ENCODE data around the gene RLN1. TPM values are rescaled to one million over a fixed set of nuclear protein-coding genes. Genes with fewer than 3 reads are reported as not detected.
"Not testable (repeated sequence)": the region's sequence is repeated elsewhere in the genome, so short reads cannot be mapped to it uniquely, and the experiment has no call there.

The RLN1 gene
- total RNA-seq, 1 experiment from 2014 or later = not detected

DNA sequence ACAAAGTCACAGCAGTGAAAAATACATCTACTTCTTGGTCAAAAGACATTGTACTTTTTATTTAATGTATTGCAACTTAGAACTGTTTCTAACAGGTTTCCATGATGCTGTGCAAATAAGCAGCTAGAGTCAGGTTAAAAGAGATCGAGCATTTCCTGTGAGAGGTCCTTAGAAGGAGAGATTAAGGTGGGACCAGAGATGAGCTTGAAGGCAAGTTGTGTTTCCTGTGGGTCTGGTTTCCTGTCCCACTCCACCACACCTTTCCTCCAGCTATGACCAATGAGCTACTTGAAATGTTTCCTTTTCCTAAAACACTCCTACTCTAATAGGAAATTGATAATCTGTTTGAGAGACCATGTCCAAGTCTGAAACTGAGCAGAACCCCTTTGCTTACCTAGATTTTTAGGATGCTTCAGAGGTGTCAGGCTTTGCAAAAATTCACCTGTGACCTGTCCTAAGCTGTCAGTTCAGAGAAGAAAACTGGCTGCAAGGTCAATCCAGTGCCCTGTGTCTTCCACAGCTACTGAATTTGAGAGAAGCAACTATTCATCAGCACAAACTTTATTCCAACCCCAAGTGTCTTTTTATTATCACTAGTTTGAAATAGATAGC lies 13.1 kb upstream of the RLN1 start:
- Histone ChIP-seq H3K27me3 (no peaks in the 10 kb centered on the region), H3K4me3 (no peak overlapping the region), H3K36me3 (no peaks in the 10 kb centered on the region), H3K9me3 (no peaks in the 10 kb centered on the region)
- DNase-seq = no peak

DNA sequence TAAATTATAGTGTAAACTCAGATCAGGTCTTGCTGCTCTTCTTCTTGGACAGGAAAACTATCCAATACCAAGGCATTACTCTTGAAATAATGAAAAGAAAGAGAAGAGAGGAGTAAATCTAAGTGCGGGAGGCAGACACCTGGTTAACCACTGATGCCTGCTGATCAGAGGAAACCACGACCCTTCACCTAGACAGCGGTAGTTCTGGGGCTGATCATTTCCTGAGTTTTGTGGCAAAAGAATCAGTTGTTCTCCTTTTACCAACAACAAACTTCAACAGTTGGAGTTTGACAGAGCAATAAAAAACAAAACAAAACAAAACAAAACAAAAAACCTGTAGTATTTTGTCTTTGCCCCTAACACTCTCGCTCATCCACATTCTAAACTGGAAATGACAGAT lies 3.0 kb downstream of the RLN1 start:
- H3K9me3 ChIP-seq = no peaks in the 10 kb centered on the region
- H3K36me3 ChIP-seq = no peaks in the 10 kb centered on the region
- H3K27me3 ChIP-seq = no peaks in the 10 kb centered on the region
- DNase-seq = no peak
- H3K4me3 ChIP-seq = no peak overlapping the region

DNA sequence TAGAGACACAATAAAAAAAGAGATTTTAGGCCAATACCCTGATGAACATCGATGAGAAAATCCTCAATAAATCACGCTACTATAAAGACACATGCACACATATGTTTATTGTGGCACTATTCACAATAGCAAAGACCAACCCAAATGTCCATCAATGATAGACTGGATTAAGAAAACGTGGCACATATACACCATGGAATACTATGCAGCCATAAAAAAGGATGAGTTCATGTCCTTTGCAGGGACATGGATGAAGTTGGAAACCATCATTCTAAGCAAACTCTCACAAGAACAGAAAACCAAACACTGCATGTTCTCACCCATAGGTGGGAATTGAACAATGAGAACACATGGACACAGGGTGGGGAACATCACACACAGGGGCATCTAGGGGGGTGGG lies 8.4 kb downstream of the RLN1 start:
- not testable (repeated sequence) for DNase-seq, H3K4me3 ChIP-seq, H3K9me3 ChIP-seq, H3K36me3 ChIP-seq, H3K27me3 ChIP-seq

DNA sequence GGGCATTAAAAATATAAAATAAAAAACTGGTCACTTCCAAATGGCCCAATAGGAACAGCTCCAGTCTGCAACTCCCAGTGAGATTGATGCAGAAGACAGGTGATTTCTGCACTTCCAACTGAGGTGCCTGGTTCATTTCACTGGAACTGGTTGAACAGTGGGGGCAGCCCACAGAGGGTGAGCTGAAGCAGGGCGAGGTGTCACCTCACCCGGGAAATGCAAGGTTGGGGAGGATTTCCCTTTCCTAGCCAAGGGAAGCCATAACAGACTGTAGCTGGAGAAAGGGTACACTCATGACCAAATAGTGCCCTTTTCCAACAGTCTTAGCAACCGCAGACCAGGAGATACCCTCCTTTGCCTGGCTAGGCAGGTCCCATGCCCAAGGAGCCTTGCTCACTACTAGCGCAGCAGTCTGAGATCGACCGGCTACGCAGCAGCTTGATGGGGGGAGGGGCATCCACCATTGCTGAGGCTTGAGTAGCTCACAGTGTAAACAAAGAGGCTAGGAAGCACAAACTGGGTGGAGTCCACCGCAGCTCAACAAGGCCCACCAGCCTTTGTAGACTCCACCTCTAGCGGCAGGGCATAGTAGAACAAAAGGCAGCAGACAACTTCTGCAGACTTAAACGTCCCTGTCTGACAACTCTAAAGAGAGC lies 12.7 kb downstream of the RLN1 start:
- Histone ChIP-seq H3K9me3 (no peaks in the 10 kb centered on the region), H3K36me3 (no peaks in the 10 kb centered on the region), H3K27me3 (no peaks in the 10 kb centered on the region), H3K4me3 (no peak overlapping the region)
- no peak for DNase-seq

DNA sequence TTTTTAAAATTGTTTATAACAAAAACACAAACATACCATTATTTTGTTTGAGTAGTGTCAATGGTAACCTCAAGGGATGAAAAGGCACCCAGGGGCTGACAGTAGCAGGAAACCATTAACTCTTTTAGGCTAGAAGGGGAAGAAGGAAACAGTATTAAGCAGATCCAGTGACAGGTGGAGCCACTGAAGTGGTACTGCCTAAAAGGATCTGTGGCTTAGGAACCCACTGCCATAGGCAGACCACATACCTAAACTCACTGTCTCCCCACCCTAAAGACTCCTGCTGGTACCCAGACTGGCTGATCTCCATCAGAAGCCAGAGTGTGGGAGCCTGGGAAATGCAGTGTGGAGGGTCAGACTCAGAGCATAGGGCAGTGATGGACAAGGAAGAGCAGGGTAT lies 13.5 kb downstream of the RLN1 start:
- Histone ChIP-seq H3K27me3 (no peaks in the 10 kb centered on the region), H3K4me3 (no peak overlapping the region), H3K9me3 (no peaks in the 10 kb centered on the region), H3K36me3 (no peaks in the 10 kb centered on the region)
- DNase-seq = no peak

DNA sequence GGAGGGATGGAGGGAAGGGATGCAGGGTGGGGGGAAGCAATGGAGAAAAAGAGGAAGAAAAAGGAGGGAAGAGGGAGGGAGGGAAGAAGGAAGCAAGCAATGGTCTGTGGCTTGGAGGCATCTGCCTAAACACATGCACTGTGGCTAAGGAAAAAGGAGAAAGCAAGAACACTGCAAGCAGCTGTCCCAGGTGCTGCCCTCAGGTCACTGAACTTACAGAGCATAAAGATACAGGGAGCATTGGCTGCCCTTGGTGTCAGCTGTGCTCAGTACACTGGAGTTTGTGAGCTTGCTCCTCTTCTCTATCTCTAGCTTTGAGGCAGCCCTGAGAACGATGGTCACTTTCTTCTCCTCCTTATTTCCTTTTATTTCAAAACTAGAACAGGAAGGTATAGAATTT lies 18.1 kb downstream of the RLN1 start:
- H3K36me3 ChIP-seq, H3K27me3 ChIP-seq, DNase-seq, H3K4me3 ChIP-seq, H3K9me3 ChIP-seq: not testable (repeated sequence)

DNA sequence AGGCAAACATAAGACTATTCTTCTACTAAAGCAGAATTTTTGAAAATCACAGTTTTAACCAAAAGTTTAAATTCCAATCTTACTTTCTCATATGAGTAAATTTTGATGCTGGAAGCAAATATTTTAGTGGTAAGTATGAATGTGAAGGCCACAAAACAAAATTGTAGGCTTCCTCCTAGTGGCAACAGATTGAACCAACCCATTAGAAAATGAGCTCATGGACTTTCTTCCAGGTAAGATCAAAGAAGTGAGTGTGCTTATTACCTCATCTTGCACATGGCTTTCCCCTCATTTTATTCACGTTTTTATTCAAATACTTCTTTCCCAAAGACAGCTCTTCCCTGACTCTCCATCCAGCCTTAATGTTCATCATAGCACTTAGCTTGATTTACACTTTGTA lies 18.6 kb downstream of the RLN1 start:
- no peak for DNase-seq
- H3K9me3 ChIP-seq = no peaks in the 10 kb centered on the region
- H3K4me3 ChIP-seq = no peak overlapping the region
- H3K36me3 ChIP-seq = no peaks in the 10 kb centered on the region
- H3K27me3 ChIP-seq = no peaks in the 10 kb centered on the region

DNA sequence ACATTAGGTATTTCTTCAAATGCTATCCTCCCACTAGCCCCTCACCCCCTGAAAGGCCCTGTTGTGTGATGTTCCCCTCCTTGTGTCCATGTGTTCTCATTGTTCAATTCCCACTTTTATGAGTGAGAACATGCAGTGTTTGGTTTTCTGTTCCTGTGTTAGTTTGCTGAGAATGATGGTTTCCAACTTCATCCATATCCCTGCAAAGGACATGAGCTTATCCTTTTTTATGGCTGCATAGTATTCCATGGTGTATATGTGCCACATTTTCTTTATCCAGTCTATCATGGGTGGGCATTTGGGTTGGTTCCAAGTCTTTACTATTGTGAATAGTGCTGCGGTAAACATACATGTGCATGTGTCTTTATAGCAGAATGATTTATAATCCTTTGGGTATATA lies 23.3 kb downstream of the RLN1 start:
- H3K9me3 ChIP-seq, H3K27me3 ChIP-seq, DNase-seq, H3K4me3 ChIP-seq, H3K36me3 ChIP-seq: not testable (repeated sequence)

DNA sequence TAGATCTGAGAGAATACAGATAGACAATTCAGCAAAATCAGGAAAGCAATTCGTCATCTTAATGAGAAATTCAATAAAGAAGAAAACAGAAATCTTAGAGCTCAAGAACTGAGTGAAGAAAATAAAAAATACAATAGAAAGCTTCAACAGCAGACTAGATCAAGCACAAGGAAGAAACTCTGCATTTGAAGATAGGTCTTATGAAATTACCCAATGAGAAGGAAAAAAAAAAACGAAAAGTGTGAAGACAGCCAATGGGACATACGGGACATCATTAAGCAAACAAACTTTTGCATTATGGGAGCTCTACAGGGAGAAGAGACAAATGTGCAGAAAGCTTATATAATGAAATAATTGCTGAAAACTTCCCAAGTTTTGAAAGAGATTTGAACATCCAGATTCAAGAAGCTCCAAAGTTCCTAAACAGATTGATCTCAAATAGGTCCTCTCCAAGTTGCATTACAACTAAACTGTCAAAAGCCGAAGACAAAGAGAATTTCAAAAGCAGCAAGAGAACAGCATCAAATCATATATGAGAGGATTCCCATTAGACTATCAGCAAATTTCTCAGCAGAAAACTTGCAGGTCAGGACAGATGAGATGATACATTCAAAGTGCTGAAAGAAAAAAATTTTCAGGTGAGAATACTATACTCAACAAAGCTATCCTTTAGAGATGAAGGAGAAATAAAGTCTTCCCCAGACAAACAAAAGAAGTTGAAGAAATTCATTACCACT lies 24.3 kb downstream of the RLN1 start:
- no peaks in the 10 kb centered on the region for H3K27me3 ChIP-seq
- no peak overlapping the region for H3K4me3 ChIP-seq
- H3K9me3 ChIP-seq = no peaks in the 10 kb centered on the region
- H3K36me3 ChIP-seq = no peaks in the 10 kb centered on the region
- DNase-seq = no peak

DNA sequence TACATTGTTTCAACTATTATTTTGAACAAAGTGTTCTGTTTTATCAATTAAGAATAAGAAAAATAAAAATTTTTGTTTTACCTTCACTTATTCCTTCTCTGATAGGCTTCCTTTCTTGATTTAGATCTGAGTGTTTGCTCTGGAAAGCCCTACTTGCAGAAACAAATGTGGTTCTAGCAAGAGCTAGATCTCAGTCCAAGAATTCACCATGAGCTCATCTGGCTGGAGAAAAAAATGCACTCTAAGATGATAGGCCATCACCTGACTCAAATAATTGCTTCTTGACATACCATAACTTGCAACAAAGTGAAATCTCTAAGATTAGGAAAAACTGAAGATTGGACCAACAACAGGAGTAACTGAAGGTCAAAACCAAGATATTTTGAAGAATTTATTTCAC lies 28.8 kb downstream of the RLN1 start:
- no peaks in the 10 kb centered on the region for H3K9me3 ChIP-seq
- DNase-seq = no peak
- H3K4me3 ChIP-seq = no peak overlapping the region

DNA sequence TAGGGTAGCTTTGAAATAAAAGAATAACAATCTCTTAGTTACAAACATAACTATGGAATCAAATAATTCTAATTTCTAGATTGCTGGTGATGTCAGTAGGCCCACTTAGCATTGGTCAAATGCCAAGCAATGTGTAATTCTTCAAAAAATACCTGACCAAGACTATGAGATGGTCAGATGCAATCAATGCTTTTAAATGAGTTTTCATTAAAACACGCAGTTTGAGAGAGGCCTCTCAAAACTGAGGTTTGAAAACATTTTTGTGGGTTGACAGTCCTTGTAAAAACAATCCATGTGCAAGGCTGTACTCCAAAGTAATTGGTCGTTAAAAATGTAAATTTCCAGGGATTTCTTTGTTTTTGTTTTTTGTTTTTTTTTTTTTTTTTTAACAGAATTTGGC lies 33.9 kb downstream of the RLN1 start:
- Histone ChIP-seq H3K9me3 (no peaks in the 10 kb centered on the region), H3K27me3 (no peaks in the 10 kb centered on the region), H3K4me3 (no peak overlapping the region), H3K36me3 (no peaks in the 10 kb centered on the region)
- no peak for DNase-seq

More for the DNA sequence above, 28.8 kb downstream of the RLN1 start:
- Histone ChIP-seq H3K36me3 (no peaks in the 10 kb centered on the region), H3K27me3 (no peaks in the 10 kb centered on the region)

DNA sequence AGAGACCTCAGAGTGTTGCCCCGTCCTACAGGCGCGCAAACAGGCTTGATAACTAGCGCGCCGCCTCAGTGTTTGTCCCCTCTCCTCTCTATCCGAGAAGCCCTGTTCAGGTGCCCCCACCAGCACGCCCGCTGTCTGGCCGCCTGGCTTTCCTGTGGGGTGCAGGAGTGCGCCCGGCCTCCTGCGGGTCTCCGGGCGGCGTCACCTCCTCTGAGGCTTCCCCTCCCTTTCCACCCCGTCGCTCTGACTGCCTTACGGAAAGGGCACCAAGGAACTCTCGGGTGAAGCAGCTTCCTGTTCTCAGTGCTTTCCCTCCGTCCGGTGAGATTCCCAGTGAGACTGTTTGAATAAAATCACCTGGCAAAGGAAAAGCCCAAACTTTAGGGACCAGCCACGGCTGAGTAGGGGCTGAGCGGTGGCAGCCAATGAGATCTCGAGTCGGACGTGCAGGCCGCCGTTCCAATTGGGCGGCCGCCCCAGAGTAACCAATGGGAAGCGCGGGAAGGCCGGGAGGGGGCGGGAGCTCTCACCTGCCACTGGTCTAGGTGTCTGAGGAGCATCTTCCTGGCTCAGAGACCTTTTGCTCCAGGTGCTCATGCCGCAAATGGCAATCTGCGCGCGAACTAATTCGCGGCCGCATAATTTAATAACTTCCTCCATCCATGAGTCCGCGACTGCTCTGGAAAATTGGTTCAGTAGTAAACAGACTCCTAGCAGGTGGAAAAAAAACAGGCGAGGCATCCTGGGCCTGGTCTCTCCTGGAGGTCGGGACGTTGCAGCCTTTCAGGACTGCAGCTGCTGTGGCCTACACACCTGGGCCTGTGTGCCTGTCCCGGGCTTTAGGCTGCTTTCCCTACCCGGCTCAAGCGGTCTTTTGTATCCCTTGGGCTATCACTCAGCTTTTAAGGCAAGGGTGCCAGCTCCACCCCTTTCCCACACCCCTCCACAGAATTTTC lies 35.6 kb downstream of the RLN1 start, which contains the start of gene RLN2:
Gene RLN2 (minus strand): TSS at position 877 of the 956 bp plus-strand sequence. CDS start 136 bp downstream, at position 741.
- H3K27me3 ChIP-seq, H3K4me3 ChIP-seq, H3K36me3 ChIP-seq, H3K9me3 ChIP-seq, DNase-seq: not testable (repeated sequence)

DNA sequence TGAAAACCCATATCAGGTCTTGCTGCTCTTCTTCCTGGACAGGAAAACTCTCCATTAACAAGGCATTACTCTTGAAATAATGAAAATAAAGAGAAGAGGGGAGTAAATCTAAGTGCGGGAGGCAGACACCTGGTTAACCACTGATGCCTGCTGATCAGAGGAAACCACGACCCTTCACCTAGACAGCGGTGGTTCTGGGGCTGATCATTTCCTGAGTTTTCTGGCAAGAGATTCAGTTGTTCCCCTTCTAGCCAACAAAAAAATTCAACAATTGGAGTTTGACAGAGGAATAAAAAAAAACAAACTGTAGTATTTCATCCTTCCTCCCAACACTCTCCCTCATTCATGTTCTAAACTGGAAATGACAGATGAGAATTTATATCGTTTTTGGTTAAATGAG lies 38.1 kb downstream of the RLN1 start:
- no peak for DNase-seq
- H3K4me3 ChIP-seq = no peak overlapping the region
- H3K9me3 ChIP-seq = no peaks in the 10 kb centered on the region
- H3K36me3 ChIP-seq = no peaks in the 10 kb centered on the region
- no peaks in the 10 kb centered on the region for H3K27me3 ChIP-seq

DNA sequence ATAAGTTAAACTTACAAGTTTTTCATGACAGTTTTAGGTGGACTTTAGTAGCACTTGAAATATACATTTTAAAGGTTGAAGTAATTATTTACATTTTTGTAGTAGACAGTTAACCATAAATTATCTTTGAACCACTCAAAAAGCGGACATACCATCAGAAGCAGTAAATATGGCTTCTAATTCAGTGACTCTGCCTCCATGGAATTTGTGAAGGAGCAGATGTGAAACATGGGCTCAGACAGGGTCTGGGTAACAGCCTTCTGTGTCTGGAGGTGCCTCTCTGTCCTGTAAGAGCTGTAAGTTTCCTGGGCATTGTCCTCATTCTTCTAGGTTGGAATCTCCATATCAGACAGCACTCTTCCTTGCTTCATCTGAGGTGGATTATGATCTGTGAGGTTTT lies 47.5 kb downstream of the RLN1 start:
- Histone ChIP-seq H3K9me3 (no peaks in the 10 kb centered on the region), H3K4me3 (no peak overlapping the region), H3K36me3 (no peaks in the 10 kb centered on the region), H3K27me3 (no peaks in the 10 kb centered on the region)
- DNase-seq = no peak

DNA sequence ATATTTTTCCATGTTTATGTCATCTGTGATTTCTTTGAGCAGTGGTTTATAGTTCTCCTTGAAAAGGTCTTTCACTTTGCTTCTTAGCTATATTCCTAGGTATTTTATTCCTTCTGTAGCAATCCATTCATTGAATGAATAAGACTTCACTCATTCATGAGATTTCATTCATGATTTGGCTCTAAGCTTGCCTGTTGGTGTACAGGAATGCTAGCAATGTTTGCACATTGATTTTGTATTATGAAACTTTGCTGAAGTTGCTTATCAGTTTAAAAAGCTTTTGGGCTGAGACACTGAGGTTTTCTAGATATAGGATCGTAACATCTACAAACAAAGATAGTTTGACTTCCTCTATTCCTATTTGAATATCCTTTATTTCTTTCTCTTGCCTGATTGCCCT lies 51.1 kb downstream of the RLN1 start:
- Histone ChIP-seq H3K4me3 (no peak overlapping the region), H3K36me3 (no peaks in the 10 kb centered on the region), H3K27me3 (no peaks in the 10 kb centered on the region), H3K9me3 (no peaks in the 10 kb centered on the region)
- DNase-seq = no peak

DNA sequence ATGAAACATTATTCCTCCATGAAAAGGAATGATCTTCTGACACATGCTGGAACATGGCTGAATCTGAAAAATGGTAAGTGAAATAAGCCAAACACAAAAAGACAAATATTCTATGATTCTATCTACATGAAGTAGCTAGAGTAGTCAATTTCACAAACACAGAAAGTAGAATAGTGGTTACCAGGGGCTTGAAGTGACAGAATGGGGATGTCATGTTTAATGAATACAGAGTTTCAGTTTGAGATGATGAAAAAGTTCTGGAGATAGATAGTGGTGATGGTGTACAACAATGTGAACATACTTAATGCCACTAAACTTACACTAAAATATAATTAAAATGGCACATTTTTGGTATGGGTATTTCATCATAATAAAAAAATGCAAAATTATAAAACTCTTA lies 53.4 kb downstream of the RLN1 start:
- no peaks in the 10 kb centered on the region for H3K27me3 ChIP-seq
- H3K36me3 ChIP-seq = no peaks in the 10 kb centered on the region
- no peaks in the 10 kb centered on the region for H3K9me3 ChIP-seq
- no peak overlapping the region for H3K4me3 ChIP-seq
- DNase-seq = no peak
